K562 (cell line): ENCODE results near the gene CLASP2. TPM values are rescaled to one million over a fixed set of nuclear protein-coding genes. Genes with fewer than 3 reads are reported as not detected.
A peak's percentile ranks its signal among the peaks of the same experiment; 100 is the strongest.

Source experiments
- ATAC-seq: fragments of 200-7000 bp; cut with Tn5 transposase; 3 replicates; pipeline ENCODE4 v1.9.1; 2020; ENCODE audit warnings: moderate library complexity
- BruUV-seq: library from RNA; stranded (reverse); fragments of 400-500 nt; replicated peaks from 2 replicates; lab custom pipeline; 2021; lab: Mats Ljungman, UMichigan
- CTCF ChIA-PET: fragments of 300-600 bp; formaldehyde crosslinking; extraction: SDS; loops from one replicate; lab custom pipeline; 2021; ENCODE audit warnings: low intra/inter-chr PET ratio; lab: Yijun Ruan, JAX
- POLR2A ChIA-PET: fragments of 300-600, 350-650 bp; sonication (Branson Sonifier 250); formaldehyde crosslinking; extraction: SDS; loops from one replicate; lab custom pipeline; 2021; ENCODE audit warnings: antibody characterized with exemption, inconsistent platforms; lab: Yijun Ruan, JAX
- DNase-seq, 4 experiments: peaks; one replicate each; pipeline versions ENCODE4 v3.0.0 to v3.0.0-alpha.2; 2011 to 2018; ENCODE audit warnings: low spot score in 3 of 4, mixed read lengths in 3 of 4; ENCODE audit errors: extremely low read depth in 1 of 4
- FAIRE-seq: peaks from 2 replicates; lab custom pipeline; 2011; peaks lifted over from hg19 to GRCh38; lab: Jason Lieb, UNC
- H2AFZ ChIP-seq: 2 replicates; pipeline ENCODE4 v1.6.0; 2011; ENCODE audit warnings: low read depth, low read length, control low read depth, inconsistent platforms
- H3K27ac ChIP-seq: fragments of 200-600 bp; 3 replicates; pipeline ENCODE4 v1.8.0; 2011; ENCODE audit warnings: low read depth, mild to moderate bottlenecking, control low read depth, inconsistent platforms, low read length, moderate library complexity, mixed read lengths; ENCODE audit errors: extremely low read depth
- H3K27me3 ChIP-seq, 2 experiments: fragments of 300-600 bp in 1 of 2; 2 replicates in 1 of 2; 3 replicates in 1 of 2; pipeline versions ENCODE4 v1.6.0 to v1.8.0; 2011; ENCODE audit warnings: inconsistent platforms in 2 of 2, low read length in 2 of 2, mild to moderate bottlenecking in 1 of 2, mixed read lengths in 1 of 2, moderate library complexity in 1 of 2; ENCODE audit not compliant: control insufficient read depth in 2 of 2, insufficient read depth in 2 of 2
- H3K36me3 ChIP-seq: fragments of 300-600 bp; 3 replicates; pipeline ENCODE4 v1.8.0; 2011; ENCODE audit warnings: mild to moderate bottlenecking, low read length, inconsistent platforms; ENCODE audit not compliant: control insufficient read depth, insufficient read depth
- H3K4me1 ChIP-seq, 2 experiments: fragments of 200-600 bp in 1 of 2; replicated peaks in 1 of 2; 2 replicates in 1 of 2; 3 replicates in 1 of 2; pipeline versions ENCODE4 v1.5.1 to v1.8.0; 2011; ENCODE audit warnings: inconsistent platforms in 2 of 2, low read length in 2 of 2, mild to moderate bottlenecking in 1 of 2, mixed read lengths in 1 of 2, moderate library complexity in 1 of 2; ENCODE audit not compliant: control insufficient read depth in 2 of 2, insufficient read depth in 2 of 2
- H3K4me2 ChIP-seq: 2 replicates; pipeline ENCODE4 v1.6.1; 2011; ENCODE audit warnings: low read length, control low read depth, inconsistent platforms, mixed read lengths; ENCODE audit not compliant: insufficient read depth
- H3K4me3 ChIP-seq: fragments of 200-600 bp; sonication (generic), shearing (Covaris generic); 2 replicates; pipeline ENCODE4 v1.5.1; 2016; ENCODE audit warnings: control low read depth, inconsistent platforms
- H3K79me2 ChIP-seq: fragments of 200-600 bp; 3 replicates; pipeline ENCODE4 v1.8.0; 2011; ENCODE audit warnings: low read length, inconsistent platforms; ENCODE audit not compliant: control insufficient read depth, insufficient read depth
- H3K9ac ChIP-seq, 2 experiments: 2 replicates each; pipeline versions ENCODE4 v1.6.0 to v1.6.1; 2011; ENCODE audit warnings: low read depth in 2 of 2, low read length in 2 of 2, control low read depth in 1 of 2, inconsistent platforms in 1 of 2, mild to moderate bottlenecking in 1 of 2, mixed read lengths in 1 of 2; ENCODE audit not compliant: insufficient read depth in 1 of 2
- H3K9me1 ChIP-seq: one replicate; pipeline ENCODE4 v1.6.0; 2011; ENCODE audit warnings: inconsistent platforms, mild to moderate bottlenecking, low read length, moderate library complexity; ENCODE audit not compliant: control insufficient read depth, insufficient read depth
- H3K9me3 ChIP-seq: replicated peaks from 2 replicates; pipeline ENCODE4 v1.5.1; 2011; ENCODE audit warnings: low read depth, low read length, inconsistent platforms; ENCODE audit not compliant: control insufficient read depth, insufficient read depth
- H4K20me1 ChIP-seq: replicated peaks from 2 replicates; pipeline ENCODE4 v1.6.1; 2011; ENCODE audit warnings: low read length, inconsistent platforms, mixed read lengths; ENCODE audit not compliant: control insufficient read depth, insufficient read depth
- CEBPG ChIP-seq, 3 experiments: fragments of 200-800 bp in 1 of 3; sonication (Bioruptor generic) in 1 of 3; sonication (generic) in 1 of 3; formaldehyde crosslinking in 1 of 3; IDR thresholded peaks in 2 of 3; conservative IDR thresholded peaks in 1 of 3; 2 replicates each; pipeline versions ENCODE4 v1.6.1 to v1.8.0; 2016 to 2022; ENCODE audit warnings: missing compliant biosample characterization in 2 of 3, missing genetic modification characterization in 2 of 3, mild to moderate bottlenecking in 1 of 3, missing genetic modification reagents in 1 of 3
- EP300 ChIP-seq: IDR thresholded peaks from 2 replicates; pipeline ENCODE4 v1.6.1; 2012; ENCODE audit warnings: low read length, improper control_type of control experiment
- FOSL1 ChIP-seq: fragments of 200-800 bp; sonication (Bioruptor generic); conservative IDR thresholded peaks from 2 replicates; pipeline ENCODE4 v1.6.1; 2016; ENCODE audit warnings: missing genetic modification characterization, missing compliant biosample characterization
- JUN ChIP-seq, 2 experiments: sonication (generic) in 1 of 2; formaldehyde crosslinking in 1 of 2; IDR thresholded peaks; 2 replicates each; pipeline versions ENCODE4 v1.6.1 to v1.8.0; 2012 to 2022; ENCODE audit warnings: borderline replicate concordance in 2 of 2, mild to moderate bottlenecking in 2 of 2, improper control_type of control experiment in 1 of 2, low read depth in 1 of 2, low read length in 1 of 2, missing genetic modification reagents in 1 of 2
- JUND ChIP-seq, 2 experiments: IDR thresholded peaks; 2 replicates in 1 of 2; 3 replicates in 1 of 2; pipeline ENCODE4 v1.6.1; 2011; ENCODE audit warnings: borderline replicate concordance in 2 of 2, low read depth in 2 of 2, low read length in 2 of 2, improper control_type of control experiment in 1 of 2, missing biosample characterization in 1 of 2, missing genetic modification characterization in 1 of 2, missing genetic modification reagents in 1 of 2
- KLF13 ChIP-seq: fragments of 450-650 bp; IDR thresholded peaks from 2 replicates; pipeline ENCODE4 v1.6.1; 2016; ENCODE audit warnings: missing genetic modification characterization, low read depth, mild to moderate bottlenecking, missing compliant biosample characterization, moderate library complexity, borderline replicate concordance
- MCM2 ChIP-seq: fragments of 450-650 bp; IDR thresholded peaks from 2 replicates; pipeline ENCODE4 v1.6.1; 2017; ENCODE audit warnings: low read depth, mild to moderate bottlenecking
- MEIS2 ChIP-seq: fragments of 450-650 bp; IDR thresholded peaks from 2 replicates; pipeline ENCODE4 v1.6.1; 2014; ENCODE audit warnings: mild to moderate bottlenecking; ENCODE audit not compliant: partially characterized antibody
- NONO ChIP-seq, 2 experiments: fragments of 200-400 bp in 1 of 2; fragments of 450-650 bp in 1 of 2; formaldehyde crosslinking in 1 of 2; IDR thresholded peaks; 2 replicates each; pipeline ENCODE4 v1.6.1; 2017; ENCODE audit warnings: low read depth in 2 of 2, mild to moderate bottlenecking in 2 of 2, moderate library complexity in 2 of 2, low read length in 1 of 2
- SMARCA4 ChIP-seq: fragments of 450-650 bp; IDR thresholded peaks from 2 replicates; pipeline ENCODE4 v1.6.1; 2016
- WGBS: fragments of 100-300 bp; shearing (Covaris generic); methylation state at CpG from one replicate; pipeline ENCODE4 v1.1.6; 2016; ENCODE audit warnings: low coverage, mixed read lengths; ENCODE audit not compliant: insufficient coverage; ENCODE audit errors: missing lambda C conversion rate; 5-methylcytosine and 5-hydroxymethylcytosine counted together
- in situ Hi-C: fragments of 300-500 bp; cut with MboI; formaldehyde crosslinking; loops from 4 replicates; pipeline ENCODE4 v1.15.0; 2018; ENCODE audit warnings: inconsistent platforms, mixed read lengths
- intact Hi-C: fragments of 100-400 bp; cut with micrococcal nuclease; formaldehyde crosslinking; loops from 2 replicates; pipeline ENCODE4 v1.14.2; 2022
- polyA plus RNA-seq, 8 experiments: library from polyadenylated mRNA; depleted of rRNA in 4 of 8; stranded (reverse) in 5 of 8; unstranded in 3 of 8; fragments of >200 nt; fragmentation: Nextera tagmentation in 2 of 8; fragmentation: Illumina TruSeq in 1 of 8; extraction: Ambion mirVana in 2 of 8; extraction: Trizol in 1 of 8; gene quantifications; 2 replicates each; pipeline versions ENCODE4 v1.2.1 to v1.2.3, GENCODE V29; 2011 to 2014; ENCODE audit warnings: inconsistent platforms in 1 of 8, missing spikeins in 1 of 8
- total RNA-seq, 7 experiments: library from RNA; depleted of rRNA in 6 of 7; stranded (reverse); fragments of >200 nt in 6 of 7; fragmentation: Illumina TruSeq in 2 of 7; extraction: Trizol in 2 of 7; gene quantifications; 2 replicates each; pipeline versions ENCODE4 v1.2.1 to v1.2.3, GENCODE V29; 2011 to 2021; ENCODE audit warnings: low replicate concordance in 1 of 7
- TF ChIP-seq, protein P1 (sequence below), 2 experiments: fragments of 450-650 bp in 1 of 2; sonication (generic) in 1 of 2; formaldehyde crosslinking in 1 of 2; IDR thresholded peaks in 1 of 2; conservative IDR thresholded peaks in 1 of 2; 2 replicates each; pipeline versions ENCODE4 v1.6.1 to v1.8.1; 2016 to 2023; ENCODE audit warnings: mild to moderate bottlenecking in 2 of 2, moderate library complexity in 2 of 2, inconsistent platforms in 1 of 2, missing genetic modification reagents in 1 of 2
- TF ChIP-seq, protein P2 (sequence below): fragments of 450-650 bp; formaldehyde crosslinking; IDR thresholded peaks from 2 replicates; pipeline ENCODE4 v1.4.0; 2022; ENCODE audit warnings: mild to moderate bottlenecking, moderate library complexity
- TF ChIP-seq, protein P3 (sequence below): fragments of 450-650 bp; IDR thresholded peaks from 2 replicates; pipeline ENCODE4 v1.6.1; 2016; ENCODE audit warnings: missing biosample characterization, missing genetic modification characterization
- TF ChIP-seq, protein P4 (sequence below): fragments of 250-450 bp; sonication (Bioruptor Pico); IDR thresholded peaks from 2 replicates; pipeline ENCODE4 v1.8.0; 2022; ENCODE audit warnings: inconsistent platforms, mild to moderate bottlenecking, moderate library complexity, borderline replicate concordance

The CLASP2 gene
- total and polyA plus RNA-seq, 9 of the 15 experiments (the other 6 are each of a cell fraction or from before 2014, with no cell fraction given): 13.5 to 107 (median 71.8) TPM

DNA sequence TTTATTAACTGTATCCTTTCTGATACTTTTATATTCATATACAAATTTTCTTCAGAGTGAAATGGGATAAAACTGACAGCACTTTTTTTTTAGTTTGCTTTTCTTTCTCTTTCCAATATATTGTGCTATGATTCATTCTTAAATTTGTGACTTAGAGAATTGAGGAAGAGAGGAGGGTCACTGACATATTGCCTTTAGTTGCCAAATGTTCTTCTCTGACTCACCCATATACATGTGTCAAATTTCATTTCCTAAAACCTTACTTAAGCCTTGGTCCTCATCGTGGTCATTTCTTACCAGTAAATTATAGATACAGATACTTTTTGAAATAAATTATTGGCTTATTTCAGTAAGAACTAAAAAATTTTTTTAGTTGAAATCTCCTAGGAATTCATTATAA, 53.9 kb downstream of the CLASP2 start:
- FAIRE-seq: no peak
- H4K20me1 ChIP-seq: no peaks in the 10 kb centered on the region; the same call in 1 of the 2 replicates
- ATAC-seq: no peak
- H3K9me1 ChIP-seq: no peaks in the 10 kb centered on the region
- no peak overlapping the region for H3K4me2 ChIP-seq
- no peak overlapping the region for H3K9ac ChIP-seq
- ChIA-PET POLR2A (no interaction called here), CTCF (no interaction called here)
- no peak overlapping the region for H3K27ac ChIP-seq
- peaks cover 0 to 10% of the 10 kb centered on the region in 2 experiments; a peak in 4 of 5 replicates for H3K4me1 ChIP-seq
- peaks cover 22% of the 10 kb centered on the region; the same call in 1 of the 3 replicates for H3K36me3 ChIP-seq
- 7% methylated on average over 1 of the region's 1 CpG for WGBS
- no peak overlapping the region for H3K4me3 ChIP-seq
- H2AFZ ChIP-seq: no peak overlapping the region
- BruUV-seq: no TSS peak
- in situ Hi-C loops (no loop called here), intact Hi-C loops (no loop called here)
- no peaks in the 10 kb centered on the region for H3K9me3 ChIP-seq
- peaks cover 5% of the 10 kb centered on the region for H3K79me2 ChIP-seq
- peak in 1 of 4 experiments; percentile 14 for DNase-seq
- H3K27me3 ChIP-seq: no peaks in the 10 kb centered on the region
- TF ChIP-seq, protein P1, sequence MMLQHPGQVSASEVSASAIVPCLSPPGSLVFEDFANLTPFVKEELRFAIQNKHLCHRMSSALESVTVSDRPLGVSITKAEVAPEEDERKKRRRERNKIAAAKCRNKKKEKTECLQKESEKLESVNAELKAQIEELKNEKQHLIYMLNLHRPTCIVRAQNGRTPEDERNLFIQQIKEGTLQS (IDR thresholded peaks at IDR 0.05): peak; percentile 76
- TF ChIP-seq, protein P1 (CRISPR knock-in tag; conservative IDR thresholded peaks at IDR 0.05): no peak
- TF ChIP-seq KLF13 (tag): no peak
- TF ChIP-seq, protein P2, sequence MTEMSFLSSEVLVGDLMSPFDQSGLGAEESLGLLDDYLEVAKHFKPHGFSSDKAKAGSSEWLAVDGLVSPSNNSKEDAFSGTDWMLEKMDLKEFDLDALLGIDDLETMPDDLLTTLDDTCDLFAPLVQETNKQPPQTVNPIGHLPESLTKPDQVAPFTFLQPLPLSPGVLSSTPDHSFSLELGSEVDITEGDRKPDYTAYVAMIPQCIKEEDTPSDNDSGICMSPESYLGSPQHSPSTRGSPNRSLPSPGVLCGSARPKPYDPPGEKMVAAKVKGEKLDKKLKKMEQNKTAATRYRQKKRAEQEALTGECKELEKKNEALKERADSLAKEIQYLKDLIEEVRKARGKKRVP: no peak
- peak; percentile 77; the same call in 1 of the 2 replicates for TF ChIP-seq CEBPG (CRISPR knock-in tag; IDR thresholded peaks at IDR 0.05)
- peak in 1 of 2 experiments; percentile 90; a peak in 2 of 4 replicates for TF ChIP-seq CEBPG (tag; conservative IDR thresholded peaks at IDR 0.05 in 1 of 2, IDR thresholded peaks at IDR 0.05 in 1 of 2)
- TF ChIP-seq FOSL1 (tag): peak; percentile 78
- no peak for TF ChIP-seq MCM2
- peak; percentile 4 for TF ChIP-seq MEIS2
- TF ChIP-seq, protein P3, sequence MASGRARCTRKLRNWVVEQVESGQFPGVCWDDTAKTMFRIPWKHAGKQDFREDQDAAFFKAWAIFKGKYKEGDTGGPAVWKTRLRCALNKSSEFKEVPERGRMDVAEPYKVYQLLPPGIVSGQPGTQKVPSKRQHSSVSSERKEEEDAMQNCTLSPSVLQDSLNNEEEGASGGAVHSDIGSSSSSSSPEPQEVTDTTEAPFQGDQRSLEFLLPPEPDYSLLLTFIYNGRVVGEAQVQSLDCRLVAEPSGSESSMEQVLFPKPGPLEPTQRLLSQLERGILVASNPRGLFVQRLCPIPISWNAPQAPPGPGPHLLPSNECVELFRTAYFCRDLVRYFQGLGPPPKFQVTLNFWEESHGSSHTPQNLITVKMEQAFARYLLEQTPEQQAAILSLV (tag): no peak
- peak; percentile 10; the same call in 1 of the 2 replicates for TF ChIP-seq EP300
- TF ChIP-seq, protein P4, sequence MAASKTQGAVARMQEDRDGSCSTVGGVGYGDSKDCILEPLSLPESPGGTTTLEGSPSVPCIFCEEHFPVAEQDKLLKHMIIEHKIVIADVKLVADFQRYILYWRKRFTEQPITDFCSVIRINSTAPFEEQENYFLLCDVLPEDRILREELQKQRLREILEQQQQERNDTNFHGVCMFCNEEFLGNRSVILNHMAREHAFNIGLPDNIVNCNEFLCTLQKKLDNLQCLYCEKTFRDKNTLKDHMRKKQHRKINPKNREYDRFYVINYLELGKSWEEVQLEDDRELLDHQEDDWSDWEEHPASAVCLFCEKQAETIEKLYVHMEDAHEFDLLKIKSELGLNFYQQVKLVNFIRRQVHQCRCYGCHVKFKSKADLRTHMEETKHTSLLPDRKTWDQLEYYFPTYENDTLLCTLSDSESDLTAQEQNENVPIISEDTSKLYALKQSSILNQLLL (CRISPR knock-in tag): no peak
- peak; percentile 49; the same call in 1 of the 2 replicates for TF ChIP-seq SMARCA4
- TF ChIP-seq JUND (IDR thresholded peaks at IDR 0.05; ENCODE audit: borderline replicate concordance, low read depth, low read length): peak; percentile 48; the same call in 1 of the 2 replicates
- peak; percentile 22; the same call in 2 of the 3 replicates for TF ChIP-seq JUND (tag; IDR thresholded peaks at IDR 0.05; ENCODE audit: borderline replicate concordance, low read depth, low read length)
- TF ChIP-seq NONO (IDR thresholded peaks at IDR 0.05; ENCODE audit: low read depth in 2 of 2, low read length in 1 of 2): 0 out of 4 replicates have a peak, but pooled peaks of 1 of the 2 experiments have one; percentile 16
- peak; percentile 80 for TF ChIP-seq JUN (IDR thresholded peaks at IDR 0.05; ENCODE audit: borderline replicate concordance, low read depth, low read length)
- TF ChIP-seq JUN (CRISPR knock-in tag; IDR thresholded peaks at IDR 0.05; ENCODE audit: borderline replicate concordance): no peak
